ENCODE results near the gene FAM50B.

Gene FAM50B

DNA sequence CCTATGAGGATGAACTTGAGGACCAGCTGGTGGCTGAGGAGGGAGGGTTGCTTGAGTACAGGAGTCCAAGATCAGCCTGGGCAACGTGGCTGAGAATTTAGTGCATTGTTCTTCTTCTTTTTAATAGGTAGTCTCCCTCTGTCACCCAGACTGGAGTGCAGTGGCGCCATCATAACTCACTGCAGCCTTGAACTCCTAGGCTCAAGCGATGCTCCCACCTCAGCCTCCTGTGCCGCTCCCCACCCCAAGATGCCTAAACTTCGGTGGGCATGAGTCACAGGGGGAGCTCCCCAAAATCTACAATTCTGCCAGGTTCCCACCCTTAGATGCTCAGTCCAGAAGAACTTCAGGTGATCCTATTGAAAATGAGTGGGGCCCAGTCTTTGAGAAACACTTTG, 21.4 kb downstream of the FAM50B start:
- FAIRE-seq, result no peak

GRCh38 chr6:3871515-3871914, 22.3 kb downstream of the FAM50B start:
- DNase-seq (ENCODE audit: insufficient read length, low spot score) (no peak), FAIRE-seq (no peak)

More for the DNA sequence above, 21.4 kb downstream of the FAM50B start:
- no peak for DNase-seq (ENCODE audit: insufficient read length, low spot score)

DNA sequence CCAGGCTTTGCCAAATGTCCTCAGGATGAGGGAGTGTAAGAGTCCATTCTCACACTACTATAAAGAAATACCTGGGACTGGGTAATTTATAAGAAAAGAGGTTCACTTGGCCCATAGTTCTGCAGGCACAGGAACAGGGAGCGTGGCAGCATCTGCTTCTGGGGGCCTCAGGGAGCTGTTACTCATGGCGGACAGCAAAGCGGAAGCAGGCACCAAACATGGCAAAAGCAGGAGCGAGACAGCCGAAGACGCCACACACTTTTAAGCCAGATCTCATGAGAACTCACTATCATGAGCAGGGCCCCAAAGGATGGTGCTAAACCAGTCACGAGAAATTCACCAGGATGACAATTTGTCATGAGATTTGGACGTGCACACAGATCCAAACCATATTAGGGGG, 22.8 kb downstream of the FAM50B start:
- FAIRE-seq (no peak), DNase-seq (ENCODE audit: insufficient read length, low spot score) (no peak)

DNA sequence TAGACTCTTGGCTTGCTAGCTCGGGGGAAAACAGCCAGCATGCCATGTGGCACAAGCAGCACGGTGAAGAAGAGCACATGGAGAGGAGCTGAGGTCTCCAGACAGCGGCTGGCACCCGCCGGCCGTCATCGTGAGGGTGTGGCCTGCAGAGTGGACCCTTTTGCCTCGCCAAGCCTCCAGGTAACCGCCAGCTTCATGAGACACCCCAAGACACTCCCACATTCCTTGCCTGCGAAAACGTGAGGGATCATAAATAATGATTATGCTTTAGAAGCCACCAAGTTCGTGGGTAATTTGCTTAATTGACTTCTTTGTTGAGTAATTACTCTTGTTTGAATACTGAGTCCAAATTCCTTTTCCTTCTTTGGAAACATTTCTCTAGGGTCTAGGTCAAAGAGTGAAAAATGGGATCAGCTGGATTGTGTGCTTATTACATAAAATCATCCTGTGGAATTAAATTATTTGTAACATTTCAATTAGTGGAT, 23.2 kb downstream of the FAM50B start:
- DNase-seq (ENCODE audit: insufficient read length, low spot score) (no peak), FAIRE-seq (no peak)

GRCh38 chr6:3873051-3873450, 23.9 kb downstream of the FAM50B start:
- DNase-seq (ENCODE audit: insufficient read length, low spot score) (no peak), FAIRE-seq (no peak)

- FAIRE-seq (no peak), DNase-seq (ENCODE audit: insufficient read length, low spot score) (no peak)
Observed at GRCh38 chr6:3874069-3874468, 24.9 kb downstream of the FAM50B start.

DNA sequence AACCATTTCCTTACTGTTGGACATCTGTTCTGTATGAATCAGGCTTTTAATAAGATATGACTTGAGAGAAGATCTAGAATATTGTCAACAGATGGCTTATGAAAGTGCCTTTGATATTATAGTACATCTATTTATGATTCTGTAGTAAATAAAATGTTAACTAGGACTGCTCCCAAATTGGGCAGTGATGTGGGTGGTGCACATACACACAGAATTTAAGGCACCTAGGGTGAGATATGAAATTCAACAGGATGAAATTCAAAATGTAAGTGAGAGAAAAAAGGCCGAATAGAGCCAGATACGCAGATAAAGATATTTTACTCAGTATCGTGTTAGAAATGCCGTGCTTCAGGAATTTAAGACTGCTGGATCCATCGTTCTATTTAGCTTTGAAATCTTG, 26.3 kb downstream of the FAM50B start:
- FAIRE-seq (no peak), DNase-seq (ENCODE audit: insufficient read length, low spot score) (no peak)

DNA sequence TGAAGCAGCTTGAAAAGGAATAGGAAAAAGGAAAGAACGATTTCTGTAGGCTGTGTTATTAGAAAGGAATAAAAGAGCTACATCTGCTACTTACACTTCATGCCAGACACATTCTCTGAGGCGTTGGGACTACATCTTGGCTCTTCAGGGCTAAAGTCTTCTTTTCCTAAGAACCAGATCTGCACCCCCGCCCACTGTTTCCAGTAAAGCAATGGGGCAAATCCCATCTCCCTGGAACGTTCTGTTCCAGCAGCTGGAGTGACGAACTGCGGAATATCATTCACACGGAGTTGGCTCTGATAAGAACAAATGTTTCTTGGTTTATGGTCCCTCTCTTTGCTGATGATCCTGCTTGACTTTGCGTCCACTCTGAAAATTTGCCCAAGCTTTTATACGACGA, 26.9 kb downstream of the FAM50B start:
- no peak for DNase-seq (ENCODE audit: insufficient read length, low spot score)

GRCh38 chr6:3876866-3877265, 27.7 kb downstream of the FAM50B start:
- FAIRE-seq (no peak), DNase-seq (ENCODE audit: insufficient read length, low spot score) (no peak)

More for the DNA sequence above, 26.9 kb downstream of the FAM50B start:
- FAIRE-seq, result no peak

GRCh38 chr6:3878048-3878666, 29.0 kb downstream of the FAM50B start:
- DNase-seq (ENCODE audit: insufficient read length, low spot score) (no peak), FAIRE-seq (no peak)

- DNase-seq (ENCODE audit: insufficient read length, low spot score) (no peak), FAIRE-seq (no peak)
Observed at GRCh38 chr6:3879194-3879952, 30.2 kb downstream of the FAM50B start.

- no peak for FAIRE-seq
- no peak for DNase-seq (ENCODE audit: insufficient read length, low spot score)
Observed at GRCh38 chr6:3881711-3882421, 32.7 kb downstream of the FAM50B start.

DNA sequence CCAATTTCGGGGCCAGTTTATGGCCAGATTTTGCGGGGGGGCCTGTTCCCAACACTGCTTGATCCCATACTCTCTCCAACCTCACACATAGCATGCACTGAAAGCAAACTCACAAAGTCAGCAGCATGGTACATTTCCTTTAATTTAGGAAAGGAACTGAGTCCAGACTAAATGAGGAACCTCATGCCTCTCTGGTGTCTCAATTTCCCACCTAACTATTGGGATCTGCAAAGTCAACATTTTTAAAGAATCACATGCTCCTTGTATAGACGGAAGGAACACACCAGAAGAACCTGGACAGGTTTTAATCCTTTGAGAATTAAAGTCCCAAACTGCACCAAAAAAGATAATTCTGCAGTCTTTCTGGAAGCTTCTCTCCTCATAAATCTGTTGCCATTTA, 33.3 kb downstream of the FAM50B start:
- DNase-seq (ENCODE audit: insufficient read length, low spot score), result no peak
- FAIRE-seq, result no peak

GRCh38 chr6:3882866-3883265, 33.7 kb downstream of the FAM50B start:
- FAIRE-seq (no peak), DNase-seq (ENCODE audit: insufficient read length, low spot score) (no peak)

- DNase-seq (ENCODE audit: insufficient read length, low spot score) (peak; percentile 41), FAIRE-seq (peak; percentile 31)
Observed at GRCh38 chr6:3884007-3884745, 35.0 kb downstream of the FAM50B start.

GRCh38 chr6:3885262-3886036, 36.3 kb downstream of the FAM50B start:
- FAIRE-seq (no peak), DNase-seq (ENCODE audit: insufficient read length, low spot score) (peak; percentile 45)

- DNase-seq (ENCODE audit: insufficient read length, low spot score) (peak; percentile 27), FAIRE-seq (no peak)
Observed at GRCh38 chr6:3887150-3887700, 38.1 kb downstream of the FAM50B start.

DNA sequence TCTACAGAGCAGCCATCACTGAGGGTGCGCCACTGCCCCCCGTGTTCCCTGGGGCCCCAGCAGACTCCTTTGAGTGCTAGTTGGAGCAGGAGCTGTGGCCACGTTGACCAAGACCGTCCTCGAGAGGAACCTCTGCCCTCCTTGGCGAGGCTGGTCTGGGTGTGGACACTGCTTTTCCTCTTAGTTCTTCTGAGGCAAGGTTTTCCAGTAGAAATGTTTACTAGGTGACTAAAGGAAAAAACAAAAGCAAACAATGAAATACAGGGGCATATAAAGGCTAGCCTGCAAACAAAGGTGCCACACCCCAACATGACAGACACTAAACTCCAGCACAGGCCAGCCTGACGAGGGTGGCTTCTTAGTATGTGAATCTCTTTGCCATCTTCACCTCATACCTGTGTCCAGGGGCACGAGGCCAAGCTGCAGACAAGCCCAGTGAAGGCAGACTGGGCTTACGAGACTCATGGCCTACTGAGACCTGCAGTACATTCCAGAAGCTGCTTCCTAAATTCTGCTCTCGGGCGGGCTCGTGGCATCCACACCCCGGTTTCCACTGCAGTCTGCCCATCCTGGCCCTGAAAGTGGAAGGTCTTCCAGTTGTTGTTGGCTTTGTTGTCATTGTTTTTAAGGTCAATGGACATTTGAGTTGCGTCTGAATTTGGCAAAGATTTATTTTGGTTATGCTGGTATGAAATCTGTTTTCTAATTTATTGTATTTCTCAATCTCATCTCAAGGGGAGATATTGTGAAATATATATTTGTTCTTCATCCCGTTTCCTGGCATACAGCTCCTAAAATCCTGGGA, 39.2 kb downstream of the FAM50B start:
- FAIRE-seq (no peak), DNase-seq (ENCODE audit: insufficient read length, low spot score) (no peak)

- no peak for FAIRE-seq
Observed at GRCh38 chr6:3890047-3890446, 40.9 kb downstream of the FAM50B start.

More at GRCh38 chr6:3890047-3890446, 40.9 kb downstream of the FAM50B start:
- no peak for DNase-seq (ENCODE audit: insufficient read length, low spot score)

Measured in HTR-8/SVneo (cell line).